IMR-90 (cell line): ENCODE results near the gene TMCC1. TPM values are rescaled to one million over a fixed set of nuclear protein-coding genes. Genes with fewer than 3 reads are reported as not detected.
A peak's percentile ranks its signal among the peaks of the same experiment; 100 is the strongest.

ENCODE experiments used
- ATAC-seq: fragments of 200-7000 bp; cut with Tn5 transposase; 2 replicates; pipeline ENCODE4 v1.9.1; 2020; ENCODE audit warnings: low read depth, mild to moderate bottlenecking, moderate library complexity
- BruUV-seq: library from RNA; stranded (reverse); fragments of 400-500 nt; replicated peaks from 2 replicates; lab custom pipeline; 2021; lab: Mats Ljungman, UMichigan
- CTCF ChIA-PET: fragments of 300-600 bp; formaldehyde crosslinking; extraction: SDS; loops from one replicate; lab custom pipeline; 2021; ENCODE audit warnings: antibody characterized with exemption; lab: Yijun Ruan, JAX
- POLR2A ChIA-PET: fragments of 300-600 bp; sonication (Branson Sonifier 250); formaldehyde crosslinking; loops from one replicate; lab custom pipeline; 2022; ENCODE audit warnings: antibody characterized with exemption; ENCODE audit not compliant: unreplicated experiment; lab: Charles Lee
- DNase-seq: peaks from one replicate; pipeline ENCODE4 v3.0.0; 2013
- H2AFZ ChIP-seq: replicated peaks from 2 replicates; pipeline ENCODE3; 2013; ENCODE audit warnings: low read length, mild to moderate bottlenecking; ENCODE audit not compliant: poor library complexity
- H2AK5ac ChIP-seq: 2 replicates; pipeline ENCODE4 v1.6.1; 2013; ENCODE audit warnings: low read depth, low read length, inconsistent platforms
- H2AK9ac ChIP-seq: replicated peaks from 2 replicates; pipeline ENCODE3; 2013; ENCODE audit warnings: mild to moderate bottlenecking, low read depth, low read length, moderate library complexity; ENCODE audit not compliant: poor library complexity
- H2BK120ac ChIP-seq: 2 replicates; pipeline ENCODE4 v1.6.1; 2013; ENCODE audit warnings: low read depth, low read length, inconsistent platforms
- H2BK15ac ChIP-seq: 3 replicates; pipeline ENCODE4 v1.6.1; 2013; ENCODE audit warnings: low read depth, low read length, inconsistent platforms
- H2BK20ac ChIP-seq: 2 replicates; pipeline ENCODE4 v1.6.1; 2013; ENCODE audit warnings: low read depth, mild to moderate bottlenecking, inconsistent platforms, low read length, moderate library complexity
- H2BK5ac ChIP-seq: 2 replicates; pipeline ENCODE4 v1.6.1; 2013; ENCODE audit warnings: mild to moderate bottlenecking, low read depth, low read length, inconsistent platforms; ENCODE audit not compliant: poor library complexity, severe bottlenecking
- H3K14ac ChIP-seq: replicated peaks from 2 replicates; pipeline ENCODE4 v1.6.1; 2013; ENCODE audit warnings: low read depth, low read length, inconsistent platforms
- H3K18ac ChIP-seq: 2 replicates; pipeline ENCODE4 v1.6.1; 2013; ENCODE audit warnings: low read depth, low read length, control low read depth
- H3K23ac ChIP-seq: 2 replicates; pipeline ENCODE4 v1.6.1; 2013; ENCODE audit warnings: low read depth, low read length, inconsistent platforms
- H3K27ac ChIP-seq: 2 replicates; pipeline ENCODE4 v1.5.1; 2013; ENCODE audit warnings: mild to moderate bottlenecking, control low read depth, low read length; ENCODE audit not compliant: insufficient read depth
- H3K27me3 ChIP-seq: 2 replicates; pipeline ENCODE4 v1.6.1; 2013; ENCODE audit warnings: low read length; ENCODE audit not compliant: control insufficient read depth, insufficient read depth
- H3K36me3 ChIP-seq: 2 replicates; pipeline ENCODE4 v1.6.1; 2013; ENCODE audit warnings: low read length, mixed read lengths; ENCODE audit not compliant: control insufficient read depth, insufficient read depth
- H3K4ac ChIP-seq: 2 replicates; pipeline ENCODE4 v1.6.1; 2013; ENCODE audit warnings: low read depth, low read length, inconsistent platforms
- H3K4me1 ChIP-seq: 2 replicates; pipeline ENCODE4 v1.6.1; 2013; ENCODE audit warnings: low read length, mixed read lengths; ENCODE audit not compliant: control insufficient read depth, insufficient read depth
- H3K4me2 ChIP-seq: 2 replicates; pipeline ENCODE4 v1.6.1; 2013; ENCODE audit warnings: low read depth, mild to moderate bottlenecking, control low read depth, low read length, moderate library complexity
- H3K4me3 ChIP-seq: 2 replicates; pipeline ENCODE4 v1.5.1; 2013; ENCODE audit warnings: low read depth, mild to moderate bottlenecking, control low read depth, low read length, moderate library complexity; ENCODE audit not compliant: insufficient read depth
- H3K56ac ChIP-seq: 2 replicates; pipeline ENCODE4 v1.6.1; 2013; ENCODE audit warnings: low read length, inconsistent platforms; ENCODE audit not compliant: insufficient read depth; ENCODE audit errors: extremely low read depth
- H3K79me1 ChIP-seq, 2 experiments: 2 replicates each; pipeline ENCODE4 v1.6.1; 2013; ENCODE audit warnings: low read length in 2 of 2, inconsistent platforms in 1 of 2, low read depth in 1 of 2
- H3K9ac ChIP-seq: 2 replicates; pipeline ENCODE4 v1.6.1; 2013; ENCODE audit warnings: low read depth, low read length, control low read depth
- H3K9me1 ChIP-seq: 2 replicates; pipeline ENCODE4 v1.6.1; 2013; ENCODE audit warnings: low read length, inconsistent platforms; ENCODE audit not compliant: insufficient read depth
- H3K9me3 ChIP-seq: 2 replicates; pipeline ENCODE4 v1.6.1; 2013; ENCODE audit warnings: low read length; ENCODE audit not compliant: control insufficient read depth, insufficient read depth
- H4K20me1 ChIP-seq: 2 replicates; pipeline ENCODE4 v1.6.1; 2013; ENCODE audit warnings: low read length, inconsistent platforms; ENCODE audit not compliant: insufficient read depth
- H4K5ac ChIP-seq: 2 replicates; pipeline ENCODE4 v1.6.1; 2013; ENCODE audit warnings: mild to moderate bottlenecking, low read depth, low read length, control low read depth
- H4K8ac ChIP-seq, 2 experiments: 2 replicates each; pipeline ENCODE4 v1.6.1; 2013; ENCODE audit warnings: low read depth in 2 of 2, low read length in 2 of 2, control low read depth in 1 of 2, inconsistent platforms in 1 of 2
- H4K91ac ChIP-seq: 2 replicates; pipeline ENCODE4 v1.6.1; 2013; ENCODE audit warnings: low read depth, low read length, inconsistent platforms; ENCODE audit not compliant: insufficient read depth
- BHLHE40 ChIP-seq: fragments of 150-350 bp; IDR thresholded peaks from 2 replicates; pipeline ENCODE4 v1.6.1; 2016; ENCODE audit warnings: mild to moderate bottlenecking, low read depth, low read length
- CEBPB ChIP-seq: IDR thresholded peaks from 2 replicates; pipeline ENCODE4 v1.6.1; 2012; ENCODE audit warnings: low read depth, low read length, improper control_type of control experiment
- CHD1 ChIP-seq: IDR thresholded peaks from 2 replicates; pipeline ENCODE4 v1.6.1; 2012; ENCODE audit warnings: low read depth, low read length, improper control_type of control experiment
- FOS ChIP-seq: fragments of 150-350 bp; IDR thresholded peaks from 2 replicates; pipeline ENCODE4 v1.6.1; 2016; ENCODE audit warnings: low read depth, low read length
- MAFK ChIP-seq: IDR thresholded peaks from 2 replicates; pipeline ENCODE4 v1.6.1; 2012; ENCODE audit warnings: low read depth, low read length, improper control_type of control experiment
- MAZ ChIP-seq: IDR thresholded peaks from 2 replicates; pipeline ENCODE4 v1.6.1; 2012; ENCODE audit warnings: low read depth, mild to moderate bottlenecking, low read length, improper control_type of control experiment, moderate library complexity, borderline replicate concordance
- MXI1 ChIP-seq: IDR thresholded peaks from 2 replicates; pipeline ENCODE4 v1.6.1; 2012; ENCODE audit warnings: low read depth, mild to moderate bottlenecking, low read length, moderate library complexity, borderline replicate concordance
- POLR2A ChIP-seq: IDR thresholded peaks from 2 replicates; pipeline ENCODE4 v1.6.1; 2012; ENCODE audit warnings: mild to moderate bottlenecking, low read depth, low read length
- RAD21 ChIP-seq: IDR thresholded peaks from 2 replicates; pipeline ENCODE4 v1.6.1; 2012; ENCODE audit warnings: low read length, improper control_type of control experiment
- RCOR1 ChIP-seq: IDR thresholded peaks from 2 replicates; pipeline ENCODE4 v1.6.1; 2012; ENCODE audit warnings: mild to moderate bottlenecking, low read length, improper control_type of control experiment; ENCODE audit not compliant: insufficient replicate concordance
- RFX5 ChIP-seq: IDR thresholded peaks from 2 replicates; pipeline ENCODE4 v1.8.0; 2012; ENCODE audit warnings: low read depth, mild to moderate bottlenecking, low read length, moderate library complexity
- SMC3 ChIP-seq: fragments of 150-350 bp; IDR thresholded peaks from 2 replicates; pipeline ENCODE4 v1.6.1; 2016; ENCODE audit warnings: low read depth, mild to moderate bottlenecking, antibody characterized with exemption, low read length, moderate library complexity
- WGBS, 2 experiments: methylation state at CpG; one replicate each; pipeline versions ENCODE4 v1.1.5 to v1.1.7; 2013; ENCODE audit warnings: missing lambda C conversion rate in 2 of 2; ENCODE audit not compliant: insufficient read length in 1 of 2; ENCODE audit errors: extremely low coverage in 2 of 2; 5-methylcytosine and 5-hydroxymethylcytosine counted together
- dilution Hi-C: fragments of 300-500 bp; cut with HindIII; formaldehyde crosslinking; loops from one replicate; pipeline ENCODE4 v1.14.3; 2018; ENCODE audit warnings: low sequenced_read_pairs; ENCODE audit not compliant: unreplicated experiment
- in situ Hi-C: fragments of 300-500 bp; cut with MboI; formaldehyde crosslinking; loops from 3 replicates; pipeline ENCODE4 v1.14.3; 2019; ENCODE audit warnings: low sequenced_read_pairs, inconsistent platforms, mixed read lengths
- intact Hi-C: fragments of 100-400 bp; cut with micrococcal nuclease; formaldehyde crosslinking; loops from 2 replicates; pipeline ENCODE4 v1.10.0; 2022
- polyA plus RNA-seq, 3 experiments: library from polyadenylated mRNA; depleted of rRNA; stranded (reverse); fragments of >200 nt; gene quantifications; 2 replicates each; pipeline ENCODE4 v1.2.3, GENCODE V29; 2012; ENCODE audit warnings: low replicate concordance in 1 of 3
- total RNA-seq: library from RNA; depleted of rRNA; stranded (reverse); fragments of >200 nt; gene quantifications from 2 replicates; pipeline ENCODE4 v1.2.3, GENCODE V29; 2012
- TF ChIP-seq, protein P1 (sequence below): fragments of 150-350 bp; IDR thresholded peaks from 2 replicates; pipeline ENCODE4 v1.6.1; 2017; ENCODE audit warnings: mild to moderate bottlenecking, antibody characterized with exemption, low read length, low read depth
- TF ChIP-seq, protein P2 (sequence below): conservative IDR thresholded peaks from 2 replicates; pipeline ENCODE4 v1.5.1; 2012; ENCODE audit warnings: mild to moderate bottlenecking, low read depth, low read length, improper control_type of control experiment

TMCC1 gene
- total and polyA plus RNA-seq, 2 of the 4 experiments (the other 2 are of a cell fraction), result 5.0 to 7.3 TPM

DNA sequence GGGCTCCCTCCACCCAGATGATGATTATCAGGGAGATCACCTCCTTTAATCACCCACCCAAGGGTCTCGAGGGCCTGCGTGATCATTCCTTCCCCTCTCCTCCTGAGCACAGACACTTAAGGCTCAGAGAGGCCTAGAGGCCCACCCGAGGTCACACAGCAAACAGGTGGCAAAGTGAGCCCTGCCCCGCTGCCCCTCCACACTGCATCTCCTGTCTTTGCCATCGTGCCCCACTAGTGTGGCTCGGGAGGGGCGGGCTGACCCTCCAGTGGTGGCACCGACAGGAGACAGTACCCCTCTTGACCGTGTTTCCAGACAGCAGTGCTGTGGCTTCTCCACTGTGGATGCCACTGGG, 282.1 kb downstream of the TMCC1 start:
- peak overlapping the region; percentile 88 for H2AK9ac ChIP-seq
- H3K79me1 ChIP-seq, result no peaks in the 10 kb centered on the region; a peak in 1 of 4 replicates
- H2AK5ac ChIP-seq, result peak overlapping the region; percentile 90
- no TSS peak for BruUV-seq
- no peak overlapping the region for H3K4me2 ChIP-seq
- ATAC-seq (no peak), DNase-seq (no peak)
- peaks cover 17% of the 10 kb centered on the region for H3K4me1 ChIP-seq
- H3K27me3 ChIP-seq, result no peaks in the 10 kb centered on the region
- dilution Hi-C loops, result no loop called here
- no peak overlapping the region for H3K56ac ChIP-seq
- no peak overlapping the region for H3K9ac ChIP-seq
- CTCF ChIA-PET, result no interaction called here
- peak overlapping the region; percentile 88 for H2BK120ac ChIP-seq
- H2AFZ ChIP-seq, result peak overlapping the region; percentile 83
- H3K18ac ChIP-seq, result 0 out of 2 replicates have a peak overlapping the region, but pooled peaks have one; percentile 28
- no peaks in the 10 kb centered on the region for H4K20me1 ChIP-seq
- peak overlapping the region; percentile 61 for H2BK5ac ChIP-seq
- peak overlapping the region; percentile 61 for H3K14ac ChIP-seq
- H3K23ac ChIP-seq, result peak overlapping the region; percentile 45; the same call in 1 of the 2 replicates
- H4K91ac ChIP-seq, result peak overlapping the region; percentile 84
- H3K4me3 ChIP-seq, result no peak overlapping the region
- H3K36me3 ChIP-seq, result no peaks in the 10 kb centered on the region
- WGBS, 2 experiments, result 100% methylated on average over 4 of the region's 9 CpGs; no CpG with 5 or more reads in 1 of the 2 experiments
- intact Hi-C loops, result no loop called here
- TF ChIP-seq POLR2A (no peak), BHLHE40 (no peak), RCOR1 (no peak), CEBPB (no peak), RFX5 (no peak), MXI1 (no peak), SMC3 (no peak), CHD1 (no peak), MAFK (no peak), RAD21 (no peak), FOS (no peak), MAZ (no peak)
- TF ChIP-seq, protein P1, sequence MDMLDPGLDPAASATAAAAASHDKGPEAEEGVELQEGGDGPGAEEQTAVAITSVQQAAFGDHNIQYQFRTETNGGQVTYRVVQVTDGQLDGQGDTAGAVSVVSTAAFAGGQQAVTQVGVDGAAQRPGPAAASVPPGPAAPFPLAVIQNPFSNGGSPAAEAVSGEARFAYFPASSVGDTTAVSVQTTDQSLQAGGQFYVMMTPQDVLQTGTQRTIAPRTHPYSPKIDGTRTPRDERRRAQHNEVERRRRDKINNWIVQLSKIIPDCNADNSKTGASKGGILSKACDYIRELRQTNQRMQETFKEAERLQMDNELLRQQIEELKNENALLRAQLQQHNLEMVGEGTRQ, result no peak
- TF ChIP-seq, protein P2, sequence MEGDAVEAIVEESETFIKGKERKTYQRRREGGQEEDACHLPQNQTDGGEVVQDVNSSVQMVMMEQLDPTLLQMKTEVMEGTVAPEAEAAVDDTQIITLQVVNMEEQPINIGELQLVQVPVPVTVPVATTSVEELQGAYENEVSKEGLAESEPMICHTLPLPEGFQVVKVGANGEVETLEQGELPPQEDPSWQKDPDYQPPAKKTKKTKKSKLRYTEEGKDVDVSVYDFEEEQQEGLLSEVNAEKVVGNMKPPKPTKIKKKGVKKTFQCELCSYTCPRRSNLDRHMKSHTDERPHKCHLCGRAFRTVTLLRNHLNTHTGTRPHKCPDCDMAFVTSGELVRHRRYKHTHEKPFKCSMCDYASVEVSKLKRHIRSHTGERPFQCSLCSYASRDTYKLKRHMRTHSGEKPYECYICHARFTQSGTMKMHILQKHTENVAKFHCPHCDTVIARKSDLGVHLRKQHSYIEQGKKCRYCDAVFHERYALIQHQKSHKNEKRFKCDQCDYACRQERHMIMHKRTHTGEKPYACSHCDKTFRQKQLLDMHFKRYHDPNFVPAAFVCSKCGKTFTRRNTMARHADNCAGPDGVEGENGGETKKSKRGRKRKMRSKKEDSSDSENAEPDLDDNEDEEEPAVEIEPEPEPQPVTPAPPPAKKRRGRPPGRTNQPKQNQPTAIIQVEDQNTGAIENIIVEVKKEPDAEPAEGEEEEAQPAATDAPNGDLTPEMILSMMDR, result no peak
- H4K8ac ChIP-seq, result peak overlapping the region; percentile 50 to 66; a peak in 2 of 4 replicates
- peak overlapping the region; percentile 79 for H3K4ac ChIP-seq
- no peaks in the 10 kb centered on the region for H3K9me3 ChIP-seq
- H3K27ac ChIP-seq, result no peak overlapping the region
- peaks cover 13% of the 10 kb centered on the region for H3K9me1 ChIP-seq
- peak overlapping the region; percentile 17; the same call in 1 of the 2 replicates for H4K5ac ChIP-seq
- peak overlapping the region; percentile 72; the same call in 2 of the 3 replicates for H2BK15ac ChIP-seq
- POLR2A ChIA-PET, result no interaction called here
- peak overlapping the region; percentile 61 for H2BK20ac ChIP-seq
- in situ Hi-C loops, result loop anchor here (25.0 kb wide), 1 partner anchor 224 kb away; no protein-coding TSS in a partner anchor
